ENCODE data around the gene SLC4A9.
"Not testable (repeated sequence)": the region's sequence is repeated elsewhere in the genome, so short reads cannot be mapped to it uniquely, and the experiment has no call there.

The SLC4A9 gene

DNA sequence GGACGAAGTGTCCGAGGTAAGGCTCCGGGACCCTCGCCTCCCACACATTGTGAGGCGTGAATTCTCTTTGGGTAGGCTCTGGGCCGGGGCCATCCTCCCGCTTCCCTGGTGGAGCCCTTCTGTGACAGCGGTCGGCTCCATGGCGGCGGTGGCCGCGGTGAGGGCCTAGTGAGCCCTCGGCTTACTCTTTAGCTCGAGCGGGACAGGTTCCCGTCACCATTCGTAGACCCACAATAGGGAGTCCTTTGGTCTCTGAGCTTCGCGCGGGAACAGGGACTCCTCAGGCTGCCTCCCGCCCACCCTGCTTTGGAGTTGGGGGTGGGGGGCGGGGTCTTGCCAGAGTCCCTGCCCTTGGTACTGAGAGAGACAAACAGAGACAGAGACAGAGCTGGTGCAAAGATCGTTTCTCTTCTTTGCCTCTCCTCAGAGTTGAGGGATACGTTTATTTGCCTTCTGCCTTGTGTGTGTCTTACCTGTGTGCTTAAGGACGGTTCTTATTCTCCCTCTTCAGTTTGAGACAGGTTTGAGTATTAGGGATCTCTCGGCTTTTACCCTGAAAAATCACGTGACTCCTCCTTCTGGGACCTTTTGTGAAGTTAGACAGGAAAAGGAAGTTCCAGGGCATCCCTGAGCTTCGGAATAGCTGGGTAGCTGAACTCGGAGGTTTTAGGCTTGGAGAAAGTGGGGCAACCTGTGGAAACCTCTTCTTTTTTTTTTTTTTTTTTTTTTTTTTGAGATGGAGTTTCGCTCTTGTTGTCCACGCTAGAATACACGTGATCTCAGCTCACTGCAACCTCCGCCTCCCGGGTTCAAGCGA lies 42.5 kb downstream of the SLC4A9 start:
- peak; percentile 1 for DNase-seq

DNA sequence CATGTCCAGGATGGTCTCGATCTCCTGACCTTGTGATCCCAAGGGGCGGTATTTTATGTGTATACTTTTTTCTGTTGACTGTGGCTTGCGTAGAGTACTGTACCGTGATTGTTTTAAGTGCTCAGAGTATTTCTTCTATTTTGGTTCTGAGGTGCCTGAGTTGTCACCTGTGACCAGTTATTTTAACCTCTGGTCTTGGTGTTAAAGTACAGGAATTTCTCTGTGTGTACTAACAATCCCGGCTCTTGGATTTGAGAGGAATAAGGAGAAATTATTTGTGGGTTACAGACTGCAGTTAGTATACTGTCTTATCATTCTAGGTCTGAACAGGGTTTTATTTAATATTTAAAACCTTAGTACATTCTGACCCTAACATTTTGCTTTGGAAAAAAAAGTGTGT lies 43.6 kb downstream of the SLC4A9 start:
- DNase-seq, result no peak

DNA sequence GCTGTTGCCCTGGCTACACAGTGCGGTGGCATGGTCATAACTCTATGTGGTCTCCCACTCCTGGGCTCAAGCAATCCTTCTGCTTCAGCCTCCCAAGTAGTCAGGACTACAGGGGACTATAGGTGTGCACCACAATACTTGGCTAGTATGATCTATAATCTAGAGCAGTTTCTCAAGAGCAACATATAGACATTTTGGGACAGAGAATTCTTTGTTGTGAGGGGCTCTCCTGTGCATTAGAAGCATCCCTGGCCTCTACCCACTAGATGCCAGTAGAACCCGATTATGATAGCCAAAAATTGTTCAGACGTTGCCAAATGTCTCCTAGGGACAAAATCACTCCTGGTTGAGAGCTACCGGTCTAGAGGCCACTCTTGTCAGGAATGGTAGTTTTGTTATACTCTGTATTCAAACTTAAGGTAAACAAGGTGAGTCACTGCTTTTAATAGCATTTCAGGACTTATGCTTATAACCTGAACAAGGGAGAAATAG lies 48.8 kb downstream of the SLC4A9 start:
- DNase-seq, result no peak

DNA sequence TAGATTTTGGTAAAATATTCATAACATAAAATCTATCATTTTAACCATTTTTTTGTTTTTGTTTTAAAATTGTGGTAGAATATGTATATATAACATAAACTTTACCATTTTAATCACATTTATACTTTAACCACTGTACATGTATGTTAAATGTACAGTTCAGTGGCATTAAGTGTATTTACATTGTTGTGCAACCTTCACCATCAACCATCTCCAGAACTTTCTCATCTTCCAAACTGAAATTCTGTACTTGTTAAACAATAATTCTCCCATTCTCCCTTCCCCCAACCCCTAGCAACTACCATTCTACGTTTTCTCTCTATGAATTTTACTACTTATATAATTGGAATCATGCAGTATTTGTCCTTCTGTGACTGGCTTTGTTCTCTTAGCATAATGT lies 53.2 kb downstream of the SLC4A9 start:
- no peak for DNase-seq

DNA sequence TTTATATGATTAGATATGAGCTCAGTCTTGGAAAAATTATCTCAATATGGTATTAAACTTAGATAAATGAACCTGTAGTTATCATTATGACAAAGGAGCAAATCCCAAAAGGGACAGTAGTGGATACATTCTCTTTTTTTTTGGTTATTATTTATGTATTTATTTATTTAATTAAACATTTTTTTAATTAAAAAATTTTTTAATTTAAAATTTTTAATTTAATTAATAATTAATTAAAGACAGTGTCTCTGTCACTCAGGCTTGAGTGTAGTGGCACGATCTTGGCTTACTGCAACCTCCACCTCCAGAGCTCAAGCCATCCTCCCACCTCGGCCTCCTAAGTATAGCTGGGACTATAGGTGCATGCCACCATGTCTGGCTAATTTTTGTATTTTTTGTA lies 57.2 kb downstream of the SLC4A9 start:
- DNase-seq, result no peak

DNA sequence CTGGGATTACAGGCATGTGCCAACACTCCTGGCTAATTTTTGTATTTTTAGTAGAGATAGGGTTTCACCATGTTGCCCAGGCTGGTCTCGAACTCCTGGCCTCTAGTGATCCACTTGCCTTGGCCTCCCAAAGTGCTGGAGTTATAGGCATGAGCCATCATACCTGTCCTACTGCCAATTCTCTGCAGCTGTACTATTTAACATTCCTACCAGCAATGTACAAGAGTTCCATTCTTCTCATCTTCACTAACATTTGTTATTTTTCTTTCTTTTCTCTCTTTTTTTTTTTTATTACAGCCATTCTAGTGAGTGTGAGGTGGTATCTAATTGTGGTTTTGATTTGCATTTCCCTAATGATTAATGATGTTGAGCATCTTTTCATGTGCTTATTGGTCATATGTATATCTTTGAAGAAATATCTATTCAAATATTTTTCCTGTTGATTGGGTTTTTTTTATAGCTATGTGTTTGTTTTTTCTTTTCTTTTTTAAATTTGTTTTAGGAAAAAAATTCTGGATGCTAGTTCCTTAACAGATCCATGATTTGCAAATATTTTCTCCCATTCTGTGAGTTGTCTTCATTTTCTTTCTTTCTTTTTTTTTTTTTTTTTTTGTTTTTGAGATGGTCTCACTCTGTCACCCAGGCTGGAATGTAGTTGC lies 59.0 kb downstream of the SLC4A9 start:
- DNase-seq, result no peak

DNA sequence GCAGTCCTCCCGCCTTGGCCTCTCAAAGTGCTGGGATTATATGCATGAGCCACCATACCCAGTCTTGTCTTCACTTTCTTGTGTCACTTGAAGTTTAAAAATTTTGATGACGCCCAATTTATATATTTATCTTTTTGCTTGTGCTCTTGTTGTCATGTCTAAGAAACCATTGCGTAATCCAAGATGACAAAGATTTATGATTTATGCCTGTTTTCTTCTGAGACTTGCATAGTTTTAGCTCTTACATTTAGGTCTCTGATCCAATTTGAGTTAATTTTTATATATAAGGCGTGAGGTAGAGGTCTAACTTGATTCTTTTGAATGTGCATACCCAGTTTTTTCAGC lies 60.2 kb downstream of the SLC4A9 start:
- no peak for DNase-seq

DNA sequence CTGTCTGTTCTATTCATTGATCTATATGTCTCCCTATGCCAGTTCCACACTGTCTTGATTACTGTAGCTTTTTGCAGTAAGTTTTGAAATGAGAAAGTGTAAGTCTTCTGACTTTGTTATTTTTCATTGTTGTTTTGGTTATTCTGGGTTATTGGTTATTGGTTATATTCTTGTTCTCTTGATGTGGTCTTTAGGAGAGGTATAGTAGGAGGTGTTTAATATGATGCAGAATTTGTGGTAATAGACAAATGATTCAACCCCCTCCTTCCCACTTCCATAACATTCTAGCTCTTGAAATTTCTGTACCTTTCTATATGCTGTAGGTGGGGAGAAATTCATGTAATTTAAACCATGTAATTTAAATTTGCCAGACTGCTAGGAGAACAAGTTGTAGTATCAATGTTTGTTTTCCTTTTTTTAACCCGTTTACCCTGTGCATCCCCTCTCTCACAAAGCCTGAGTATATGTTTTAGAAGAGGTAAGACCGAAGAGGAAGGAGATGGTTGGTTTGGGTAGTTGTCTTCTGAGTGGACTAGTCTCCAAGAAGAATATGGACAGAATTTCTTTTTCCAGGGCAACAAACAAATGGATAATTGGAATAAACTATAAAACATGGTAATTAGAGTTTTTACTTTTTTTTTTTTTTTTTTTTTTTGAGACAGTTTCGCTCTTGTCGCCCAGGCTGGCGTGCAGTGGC lies 60.8 kb downstream of the SLC4A9 start:
- no peak for DNase-seq

DNA sequence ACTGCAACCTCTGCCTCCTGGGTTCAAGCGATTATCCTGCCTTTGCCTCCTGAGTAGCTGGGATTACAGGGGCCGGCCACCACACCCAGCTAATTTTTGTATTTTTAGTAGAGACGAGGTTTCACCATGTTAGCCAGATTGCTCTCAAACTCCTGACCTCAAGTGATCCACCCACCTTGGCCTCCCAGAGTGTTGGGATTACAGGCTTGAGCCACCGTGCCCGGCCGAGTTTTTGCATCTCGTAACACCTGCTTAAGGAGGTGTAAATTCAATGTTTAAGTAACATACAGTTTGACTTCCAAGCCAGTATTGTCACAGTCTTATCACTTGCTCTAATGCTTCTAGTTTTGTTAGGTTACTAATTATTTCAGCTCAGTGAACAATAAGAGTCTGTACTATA lies 61.4 kb downstream of the SLC4A9 start:
- not testable (repeated sequence) for DNase-seq

DNA sequence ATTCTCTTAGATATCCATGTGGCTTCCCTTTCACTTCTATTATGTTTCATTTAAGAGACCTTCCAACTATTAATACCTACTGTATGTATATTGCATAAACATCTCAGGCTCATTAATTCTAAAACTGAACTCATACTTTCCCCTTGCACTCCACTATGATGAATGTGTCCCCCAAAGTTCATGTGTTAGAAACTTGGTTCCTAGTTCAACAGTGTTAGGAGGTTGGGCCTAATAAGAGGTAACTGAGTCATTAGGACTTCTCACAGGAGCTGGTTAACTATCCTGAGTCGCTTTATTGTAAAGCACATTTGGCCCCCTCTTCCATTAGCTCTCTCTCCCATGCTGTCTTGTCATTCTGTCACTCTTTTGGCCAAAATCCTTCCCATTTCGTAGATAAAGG lies 63.6 kb downstream of the SLC4A9 start:
- DNase-seq, result no peak

DNA sequence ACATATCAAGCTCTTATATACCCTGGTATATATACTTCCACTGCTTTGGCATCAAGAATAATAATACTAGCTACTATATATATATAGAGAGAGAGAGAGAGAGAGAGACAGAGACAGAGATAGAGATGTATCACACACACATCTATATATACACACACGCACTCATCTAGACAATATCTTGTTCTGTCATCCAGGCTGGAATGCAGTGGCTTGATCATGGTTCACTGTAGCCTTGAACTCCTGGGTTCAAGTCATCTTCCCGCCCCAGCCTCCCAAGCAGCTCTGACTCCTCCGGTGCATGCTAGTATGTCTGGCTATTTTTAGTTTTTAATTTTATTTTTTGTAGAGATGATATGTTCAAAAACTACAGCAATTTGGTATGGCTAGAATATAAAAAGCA lies 64.1 kb downstream of the SLC4A9 start:
- DNase-seq, result no peak
